ENCODE measurements around the gene TMX3.

TMX3 gene

DNA sequence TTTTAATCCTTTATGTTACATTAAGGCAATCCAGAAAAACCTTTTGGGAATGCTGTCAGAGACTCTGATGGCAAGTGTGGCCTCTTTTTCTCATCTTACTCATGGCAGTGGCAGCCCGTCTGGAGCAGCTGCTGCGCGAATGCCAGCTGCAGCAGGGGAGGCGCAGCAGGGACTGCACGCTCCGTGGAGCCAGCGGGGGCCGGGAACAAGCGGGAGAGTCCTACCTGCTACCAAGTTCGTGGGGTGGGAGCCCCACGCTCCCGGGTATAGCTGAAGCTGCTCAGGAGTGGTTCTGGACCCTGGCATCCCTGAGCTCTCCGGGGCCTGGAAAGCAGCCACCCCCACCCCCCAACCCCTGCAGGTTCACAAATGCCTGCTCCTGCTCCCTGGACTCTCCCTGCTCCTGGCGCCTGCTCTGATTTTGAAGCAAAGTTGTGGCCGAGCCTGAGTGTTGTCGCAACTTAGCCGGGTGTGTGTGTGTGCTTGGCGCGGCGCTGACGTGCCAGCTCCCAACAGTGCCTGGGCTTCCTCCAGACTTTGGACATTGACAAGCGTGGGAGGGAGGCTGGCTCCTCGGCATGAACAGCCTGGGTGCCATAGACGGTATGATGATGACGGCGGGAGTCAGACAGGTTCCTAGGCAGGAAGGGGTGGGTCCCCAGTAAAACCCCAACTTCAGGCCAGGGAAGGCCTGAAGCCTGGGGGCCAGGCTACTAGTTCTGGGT, 21.7 kb downstream of the TMX3 start:
- Mint-ChIP-seq H3K4me1 (ENCODE audit: low read depth) (peaks cover 2% of the 10 kb centered on the region), H3K27me3 (no peaks in the 10 kb centered on the region), H3K9me3 (no peaks in the 10 kb centered on the region), H3K4me3 (no peak overlapping the region), H3K36me3 (ENCODE audit: low read depth) (peaks cover 83% of the 10 kb centered on the region), H3K27ac (no peak overlapping the region)
- DNase-seq, result no peak

DNA sequence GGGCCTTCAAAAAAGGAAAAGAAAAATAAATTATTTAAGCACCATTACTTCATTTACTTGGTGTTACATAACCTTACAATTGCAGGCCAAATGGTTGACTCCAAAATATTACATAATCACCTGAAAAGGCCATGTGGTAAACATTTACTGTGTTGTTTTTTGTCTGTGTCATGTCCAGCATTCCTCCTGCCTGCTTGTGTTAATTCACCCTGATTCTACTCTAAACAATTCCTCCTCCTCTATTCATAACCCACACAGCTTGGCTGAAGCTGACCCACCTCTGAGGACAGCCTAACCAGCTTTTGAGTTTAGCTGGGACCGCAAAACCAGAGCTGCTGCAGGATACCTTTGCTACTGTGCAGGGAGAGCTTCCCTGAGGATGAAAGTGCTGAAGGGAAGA, 35.4 kb downstream of the TMX3 start:
- H3K36me3 Mint-ChIP-seq (ENCODE audit: low read depth), result peaks cover 92% of the 10 kb centered on the region
- H3K4me3 Mint-ChIP-seq, result no peak overlapping the region
- no peak for DNase-seq
- H3K27me3 Mint-ChIP-seq, result no peaks in the 10 kb centered on the region
- no peaks in the 10 kb centered on the region for H3K4me1 Mint-ChIP-seq (ENCODE audit: low read depth)
- H3K9me3 Mint-ChIP-seq, result no peaks in the 10 kb centered on the region
- H3K27ac Mint-ChIP-seq, result no peak overlapping the region

DNA sequence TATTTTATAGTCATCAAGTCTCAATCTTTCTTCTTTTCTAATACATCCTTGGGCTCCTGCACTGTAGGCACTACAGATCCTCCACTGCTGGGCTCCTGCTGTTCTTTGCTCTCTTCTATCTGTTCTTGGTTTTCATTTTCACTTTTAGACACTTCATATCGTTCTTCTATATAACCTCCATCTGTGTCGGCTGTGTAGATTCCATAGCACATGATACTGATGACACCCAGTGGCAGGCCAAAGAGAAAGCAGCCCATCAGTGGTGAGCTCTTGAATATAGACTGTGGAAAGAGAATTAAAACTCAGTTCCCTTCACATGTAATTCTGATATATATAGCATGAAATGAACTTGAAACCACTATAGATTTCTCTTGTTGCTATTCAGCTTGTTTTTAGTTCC, 38.0 kb downstream of the TMX3 start:
- Mint-ChIP-seq H3K4me1 (ENCODE audit: low read depth) (no peaks in the 10 kb centered on the region), H3K9me3 (no peaks in the 10 kb centered on the region), H3K27me3 (no peaks in the 10 kb centered on the region), H3K27ac (peak overlapping the region; percentile 10), H3K36me3 (ENCODE audit: low read depth) (peaks cover 79% of the 10 kb centered on the region), H3K4me3 (no peak overlapping the region)
- no peak for DNase-seq

DNA sequence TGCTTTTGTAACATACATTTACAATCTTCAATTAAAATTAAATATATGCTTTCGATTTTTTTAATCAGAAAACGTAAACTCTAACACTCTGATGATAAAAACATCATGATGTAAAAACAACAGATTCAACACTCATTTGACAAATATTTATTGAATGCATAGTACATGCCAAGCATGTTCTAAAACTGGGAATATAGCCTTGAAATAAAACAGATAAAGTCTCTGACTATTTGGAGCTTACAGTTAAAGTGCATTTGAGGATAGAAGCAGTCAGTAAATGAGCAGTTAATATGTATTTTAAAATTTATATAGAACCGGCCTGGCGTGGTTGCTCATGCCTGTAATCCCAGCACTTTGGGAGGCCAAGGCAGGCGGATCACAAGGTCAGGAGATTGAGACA, 47.8 kb downstream of the TMX3 start:
- no peak overlapping the region for H3K4me3 Mint-ChIP-seq
- H3K4me1 Mint-ChIP-seq (ENCODE audit: low read depth), result no peaks in the 10 kb centered on the region
- no peaks in the 10 kb centered on the region for H3K27me3 Mint-ChIP-seq
- H3K27ac Mint-ChIP-seq, result no peak overlapping the region
- no peaks in the 10 kb centered on the region for H3K36me3 Mint-ChIP-seq (ENCODE audit: low read depth)
- DNase-seq, result no peak
- H3K9me3 Mint-ChIP-seq, result no peaks in the 10 kb centered on the region

DNA sequence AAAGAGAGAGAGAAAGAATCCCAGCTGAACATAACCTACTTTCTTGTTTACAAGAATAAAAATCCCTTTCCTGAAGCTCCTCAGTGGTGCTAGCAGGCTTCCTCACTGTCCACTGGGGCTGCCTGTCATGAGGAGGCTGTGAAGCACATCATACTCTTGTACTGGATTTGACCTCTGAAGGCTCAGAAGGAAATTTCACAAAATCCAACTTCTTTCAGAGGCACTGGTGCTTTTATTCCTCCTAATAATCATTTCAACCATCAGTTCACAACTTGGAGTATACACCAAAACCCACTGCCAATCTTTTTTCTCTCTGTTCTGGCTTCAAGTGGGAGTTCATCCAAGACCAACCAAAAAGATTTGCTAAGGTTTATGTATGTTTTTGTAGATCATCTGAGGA, 48.5 kb downstream of the TMX3 start:
- H3K27me3 Mint-ChIP-seq, result no peaks in the 10 kb centered on the region
- H3K36me3 Mint-ChIP-seq (ENCODE audit: low read depth), result no peaks in the 10 kb centered on the region
- no peak for DNase-seq
- no peak overlapping the region for H3K4me3 Mint-ChIP-seq
- no peaks in the 10 kb centered on the region for H3K9me3 Mint-ChIP-seq
- H3K4me1 Mint-ChIP-seq (ENCODE audit: low read depth), result no peaks in the 10 kb centered on the region
- H3K27ac Mint-ChIP-seq, result no peak overlapping the region

DNA sequence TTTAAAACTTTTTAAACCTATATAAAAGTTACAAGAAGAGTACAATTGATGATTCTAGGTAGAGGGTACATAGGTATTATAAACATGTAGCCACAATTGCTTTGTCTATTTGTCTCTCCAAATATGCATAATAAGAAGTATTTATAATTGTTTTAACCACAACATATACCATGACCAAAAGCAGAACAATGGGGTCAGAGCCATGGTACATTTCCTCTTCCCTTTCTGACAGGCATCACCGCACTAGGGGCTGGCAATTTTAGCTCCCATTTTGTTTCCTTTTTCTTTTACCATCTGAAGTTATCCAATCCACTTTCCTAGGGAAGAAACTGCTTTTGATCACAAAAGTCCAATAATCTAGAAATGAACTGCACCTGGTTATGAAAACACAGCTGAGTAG, 49.3 kb downstream of the TMX3 start:
- Mint-ChIP-seq H3K27ac (no peak overlapping the region), H3K27me3 (no peaks in the 10 kb centered on the region), H3K9me3 (no peaks in the 10 kb centered on the region), H3K36me3 (ENCODE audit: low read depth) (no peaks in the 10 kb centered on the region), H3K4me3 (no peak overlapping the region), H3K4me1 (ENCODE audit: low read depth) (no peaks in the 10 kb centered on the region)
- no peak for DNase-seq

DNA sequence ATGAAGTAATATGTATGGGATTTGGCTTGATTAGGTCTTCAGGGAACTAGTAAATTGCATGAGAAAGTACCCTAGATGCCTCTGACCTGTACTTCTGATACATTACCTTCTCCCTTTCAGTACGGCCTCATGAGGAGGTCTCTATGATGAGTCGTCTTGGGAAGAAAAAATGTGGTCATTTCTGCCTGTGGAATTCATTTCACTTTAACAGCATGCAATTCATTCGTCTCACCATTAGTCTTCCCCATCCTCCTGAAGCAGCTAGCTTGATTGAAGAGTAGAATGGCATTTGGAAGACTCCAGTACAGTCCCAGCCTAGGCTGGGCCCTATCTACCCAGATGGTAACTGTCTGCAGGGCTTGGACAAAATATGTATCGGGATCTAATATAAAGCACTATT, 52.2 kb downstream of the TMX3 start:
- no peak for DNase-seq
- no peak overlapping the region for H3K4me3 Mint-ChIP-seq
- H3K4me1 Mint-ChIP-seq (ENCODE audit: low read depth), result no peaks in the 10 kb centered on the region
- no peaks in the 10 kb centered on the region for H3K9me3 Mint-ChIP-seq
- no peaks in the 10 kb centered on the region for H3K36me3 Mint-ChIP-seq (ENCODE audit: low read depth)
- H3K27ac Mint-ChIP-seq, result no peak overlapping the region
- no peaks in the 10 kb centered on the region for H3K27me3 Mint-ChIP-seq

DNA sequence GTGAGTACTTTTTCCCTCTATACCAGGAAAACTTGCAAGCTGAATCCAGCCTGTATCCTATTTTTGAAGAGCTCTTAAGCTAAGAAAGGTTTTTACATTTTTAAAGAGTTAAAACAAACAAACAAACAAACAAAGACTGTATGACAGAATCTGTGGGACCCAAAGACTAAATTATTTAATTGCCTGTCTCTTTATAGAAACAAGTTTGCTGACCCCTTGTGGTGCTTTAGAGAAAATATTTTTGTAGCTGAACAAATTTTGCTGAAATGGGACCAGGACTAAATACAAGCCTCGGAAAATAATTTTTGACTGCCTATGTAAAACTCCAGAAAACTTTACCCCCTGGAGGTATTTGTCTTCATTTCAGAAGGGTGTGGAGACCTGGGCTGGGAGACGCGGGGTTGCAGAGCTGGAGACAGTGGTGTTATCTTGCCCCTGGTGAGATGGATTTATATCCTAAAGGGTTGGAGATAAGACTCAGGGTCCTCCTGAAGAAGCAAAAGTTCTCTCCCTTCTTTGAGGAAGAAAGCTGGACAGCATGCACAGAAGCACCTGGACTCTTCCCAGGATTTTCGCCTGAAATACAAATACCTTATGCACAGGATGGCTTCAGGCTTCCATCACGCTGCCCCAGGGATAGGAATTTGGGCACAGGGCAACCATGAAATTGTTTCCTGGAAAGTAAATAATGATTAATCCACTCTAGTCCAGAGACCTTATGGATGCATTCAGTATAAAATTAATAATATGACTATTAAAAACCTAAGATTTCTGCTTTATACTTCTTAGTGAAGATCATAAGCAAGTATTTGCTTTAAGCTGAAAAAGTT, 54.3 kb downstream of the TMX3 start:
- no peaks in the 10 kb centered on the region for H3K4me1 Mint-ChIP-seq (ENCODE audit: low read depth)
- H3K27ac Mint-ChIP-seq, result no peak overlapping the region
- H3K4me3 Mint-ChIP-seq, result no peak overlapping the region
- no peaks in the 10 kb centered on the region for H3K27me3 Mint-ChIP-seq
- H3K9me3 Mint-ChIP-seq, result no peaks in the 10 kb centered on the region
- DNase-seq, result no peak
- H3K36me3 Mint-ChIP-seq (ENCODE audit: low read depth), result no peaks in the 10 kb centered on the region

DNA sequence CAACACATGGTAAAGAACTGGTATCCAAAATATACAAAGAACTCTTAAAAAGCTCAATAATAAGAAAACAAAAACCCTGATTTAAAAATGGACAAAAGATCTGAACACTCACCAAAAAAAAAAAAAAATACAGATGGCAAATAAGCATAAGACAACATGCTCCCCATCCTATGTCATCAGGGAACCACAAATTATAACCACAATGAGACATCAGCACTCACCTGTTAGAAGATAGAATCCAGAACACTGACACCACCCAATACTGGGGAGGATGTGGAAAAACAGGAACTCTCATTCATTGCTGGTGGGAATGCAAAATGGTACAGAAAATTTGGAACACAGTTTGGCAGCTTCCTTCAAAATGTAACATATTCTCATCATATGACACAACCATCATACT, 66.7 kb downstream of the TMX3 start:
- Mint-ChIP-seq H3K4me1 (ENCODE audit: low read depth) (no peaks in the 10 kb centered on the region), H3K36me3 (ENCODE audit: low read depth) (no peaks in the 10 kb centered on the region), H3K9me3 (no peaks in the 10 kb centered on the region), H3K4me3 (no peak overlapping the region), H3K27me3 (peaks cover 43% of the 10 kb centered on the region), H3K27ac (no peak overlapping the region)
- DNase-seq, result no peak

DNA sequence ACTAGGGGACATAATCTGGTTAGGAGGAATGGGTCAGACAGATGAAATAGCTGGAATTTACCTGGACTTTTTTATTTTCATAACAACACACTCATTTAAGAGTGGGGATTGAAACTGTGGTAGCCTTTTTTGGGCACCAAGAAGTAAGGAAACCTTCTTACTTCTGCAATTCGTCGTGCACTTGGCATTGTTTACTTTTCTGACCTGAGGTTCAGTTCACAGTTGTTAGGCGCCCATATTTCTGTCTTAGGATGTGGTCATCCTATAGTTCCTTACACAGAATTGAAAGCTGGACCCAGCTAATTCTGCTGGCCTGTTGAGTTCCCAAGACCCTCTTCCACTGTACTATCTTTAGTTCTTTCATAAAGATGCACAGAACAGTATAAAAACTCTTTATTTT, 72.9 kb downstream of the TMX3 start:
- no peaks in the 10 kb centered on the region for H3K36me3 Mint-ChIP-seq (ENCODE audit: low read depth)
- peaks cover 60% of the 10 kb centered on the region for H3K27me3 Mint-ChIP-seq
- H3K9me3 Mint-ChIP-seq, result no peaks in the 10 kb centered on the region
- no peak for DNase-seq
- H3K4me3 Mint-ChIP-seq, result no peak overlapping the region
- H3K27ac Mint-ChIP-seq, result no peak overlapping the region
- H3K4me1 Mint-ChIP-seq (ENCODE audit: low read depth), result no peaks in the 10 kb centered on the region

DNA sequence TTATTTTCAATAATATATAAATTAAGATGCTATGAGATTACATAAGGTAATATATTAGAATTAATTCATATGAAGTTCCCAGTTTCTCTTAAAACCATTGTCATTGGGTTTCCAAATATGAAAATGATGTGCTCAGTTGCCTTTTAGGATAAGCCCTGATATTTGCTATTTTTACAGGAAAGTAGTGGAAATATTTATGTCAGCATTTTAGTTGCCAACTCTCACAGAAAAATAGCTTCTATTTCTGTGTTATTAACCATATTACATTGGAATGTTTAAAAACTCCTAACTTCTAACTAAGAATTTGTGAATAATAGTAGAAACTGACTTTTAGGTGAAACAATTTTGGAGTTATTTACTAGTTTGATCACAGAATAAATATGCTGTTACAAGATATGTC, 74.0 kb downstream of the TMX3 start:
- no peak for DNase-seq
- no peaks in the 10 kb centered on the region for H3K4me1 Mint-ChIP-seq (ENCODE audit: low read depth)
- H3K27ac Mint-ChIP-seq, result no peak overlapping the region
- H3K36me3 Mint-ChIP-seq (ENCODE audit: low read depth), result no peaks in the 10 kb centered on the region
- H3K9me3 Mint-ChIP-seq, result no peaks in the 10 kb centered on the region
- no peak overlapping the region for H3K4me3 Mint-ChIP-seq
- H3K27me3 Mint-ChIP-seq, result peaks cover 56% of the 10 kb centered on the region

DNA sequence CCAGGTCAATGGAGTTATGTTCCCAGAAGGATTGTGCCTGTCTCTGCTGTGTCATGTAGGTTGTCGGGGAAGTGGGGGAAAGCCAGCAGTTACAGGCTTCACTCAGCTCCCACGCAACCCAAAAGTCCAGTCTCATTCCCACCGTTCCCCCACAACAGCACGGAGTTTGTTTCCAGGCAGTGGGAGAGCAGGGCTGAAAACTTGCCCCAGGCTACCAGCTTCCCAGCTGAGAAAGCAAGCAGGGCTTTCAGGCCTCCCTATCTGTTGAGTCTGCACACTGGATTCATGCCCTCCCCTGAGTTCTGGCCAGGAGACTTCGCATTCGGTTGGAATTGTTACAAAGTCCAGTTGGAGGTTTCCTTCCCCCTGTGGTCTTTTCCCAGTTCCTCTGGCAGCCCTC, 76.3 kb downstream of the TMX3 start:
- H3K4me1 Mint-ChIP-seq (ENCODE audit: low read depth), result no peaks in the 10 kb centered on the region
- no peaks in the 10 kb centered on the region for H3K36me3 Mint-ChIP-seq (ENCODE audit: low read depth)
- H3K27me3 Mint-ChIP-seq, result peaks cover 40% of the 10 kb centered on the region
- no peak overlapping the region for H3K4me3 Mint-ChIP-seq
- H3K9me3 Mint-ChIP-seq, result no peaks in the 10 kb centered on the region
- DNase-seq, result no peak
- no peak overlapping the region for H3K27ac Mint-ChIP-seq

DNA sequence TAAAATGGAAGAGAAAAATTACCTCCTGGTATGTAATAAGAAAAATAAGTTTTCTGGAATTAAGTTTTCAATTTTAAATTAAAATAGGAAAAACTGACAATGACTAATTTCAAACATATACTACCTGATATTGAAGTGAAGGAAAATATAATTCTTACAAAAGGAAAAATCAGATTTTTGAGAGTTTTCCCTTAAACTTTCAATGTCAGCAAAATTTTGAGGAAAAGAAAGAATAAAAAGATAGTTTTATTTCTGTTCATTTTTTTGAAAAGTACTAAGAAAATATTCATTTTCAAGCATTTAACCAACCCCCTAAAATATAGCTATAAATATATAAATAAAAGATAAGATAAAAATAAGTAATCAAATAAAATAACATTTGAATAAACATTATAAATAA, 87.1 kb downstream of the TMX3 start:
- Mint-ChIP-seq H3K36me3 (ENCODE audit: low read depth) (no peaks in the 10 kb centered on the region), H3K27ac (no peak overlapping the region), H3K9me3 (no peaks in the 10 kb centered on the region), H3K4me3 (no peak overlapping the region), H3K4me1 (ENCODE audit: low read depth) (no peaks in the 10 kb centered on the region), H3K27me3 (peaks cover 3% of the 10 kb centered on the region)
- DNase-seq, result no peak
